HepG2 (cell line): ENCODE measurements around the gene SRXN1. TPM values are rescaled to one million over a fixed set of nuclear protein-coding genes. Genes with fewer than 3 reads are reported as not detected.

Experiments used
- ARHGAP35 ChIP-seq: sonication (generic); formaldehyde crosslinking; IDR thresholded peaks from 2 replicates; pipeline ENCODE4 v1.9.0; 2022; ENCODE audit warnings: mild to moderate bottlenecking, inconsistent platforms, moderate library complexity, missing genetic modification reagents, borderline replicate concordance
- FOXA1 ChIP-seq, 2 experiments: fragments of 450-650 bp in 1 of 2; sonication (generic) in 1 of 2; formaldehyde crosslinking in 1 of 2; IDR thresholded peaks; 2 replicates each; pipeline versions ENCODE4 v1.4.0 to v1.6.1; 2016 to 2020; ENCODE audit warnings: missing genetic modification reagents in 1 of 2
- HIC2 ChIP-seq: sonication (generic); formaldehyde crosslinking; IDR thresholded peaks from 2 replicates; pipeline ENCODE4 v1.9.0; 2022; ENCODE audit warnings: low read depth, missing genetic modification reagents
- HMG20B ChIP-seq: conservative IDR thresholded peaks from 2 replicates; pipeline ENCODE4 v1.6.1; 2016; ENCODE audit warnings: missing genetic modification reagents, missing compliant biosample characterization
- MTERF4 ChIP-seq: sonication (generic); formaldehyde crosslinking; IDR thresholded peaks from 2 replicates; pipeline ENCODE4 v1.8.0; 2023; ENCODE audit warnings: mild to moderate bottlenecking, missing genetic modification reagents
- NR2F2 ChIP-seq: IDR thresholded peaks from 2 replicates; pipeline ENCODE4 v1.6.1; 2012; ENCODE audit warnings: low read depth, inconsistent platforms, borderline replicate concordance
- RFX1 ChIP-seq: fragments of 450-650 bp; IDR thresholded peaks from 2 replicates; pipeline ENCODE4 v1.6.1; 2017
- STAT6 ChIP-seq: sonication (generic); formaldehyde crosslinking; IDR thresholded peaks from 2 replicates; pipeline ENCODE4 v1.4.0; 2020; ENCODE audit warnings: missing genetic modification reagents, mild to moderate bottlenecking, borderline replicate concordance
- ZBTB42 ChIP-seq: sonication (generic); formaldehyde crosslinking; IDR thresholded peaks from 2 replicates; pipeline ENCODE4 v1.5.0; 2020; ENCODE audit warnings: mild to moderate bottlenecking, missing genetic modification reagents
- ZNF292 ChIP-seq: sonication (generic); formaldehyde crosslinking; IDR thresholded peaks from 2 replicates; pipeline ENCODE4 v1.8.1; 2022; ENCODE audit warnings: mild to moderate bottlenecking, low read depth, missing genetic modification reagents, borderline replicate concordance
- ZNF615 ChIP-seq: sonication (generic); formaldehyde crosslinking; IDR thresholded peaks from 2 replicates; pipeline ENCODE4 v1.5.0; 2020; ENCODE audit warnings: mild to moderate bottlenecking, missing genetic modification reagents, borderline replicate concordance
- ZNF660 ChIP-seq: sonication (generic); formaldehyde crosslinking; IDR thresholded peaks from 2 replicates; pipeline ENCODE4 v1.5.1; 2020; ENCODE audit warnings: mild to moderate bottlenecking, low read depth, missing genetic modification reagents, borderline replicate concordance
- ZNF670 ChIP-seq: sonication (generic); formaldehyde crosslinking; IDR thresholded peaks from 2 replicates; pipeline ENCODE4 v1.8.0; 2022; ENCODE audit warnings: mild to moderate bottlenecking, missing genetic modification reagents, borderline replicate concordance
- polyA plus RNA-seq, 8 experiments: library from polyadenylated mRNA; depleted of rRNA in 3 of 8; stranded (reverse) in 7 of 8; unstranded in 1 of 8; fragments of >200 nt; fragmentation: Illumina TruSeq in 4 of 8; extraction: Trizol in 4 of 8; gene quantifications; 2 replicates each; pipeline versions ENCODE4 v1.2.1 to v1.2.3, GENCODE V29; 2011 to 2016; ENCODE audit warnings: low read depth in 4 of 8, missing spikeins in 1 of 8, mixed read lengths in 1 of 8; ENCODE audit not compliant: insufficient read depth in 1 of 8
- total RNA-seq, 5 experiments: library from RNA; depleted of rRNA; stranded (reverse); fragments of >200 nt; fragmentation: Illumina TruSeq; extraction: Trizol; gene quantifications; 2 replicates each; pipeline ENCODE4 v1.2.3, GENCODE V29; 2016; ENCODE audit warnings: low read depth in 1 of 5
- TF ChIP-seq, protein P1 (sequence below): IDR thresholded peaks from 2 replicates; pipeline ENCODE4 v1.6.1; 2016; ENCODE audit warnings: low read depth, missing genetic modification reagents, missing compliant biosample characterization
- TF ChIP-seq, protein P2 (sequence below): sonication (generic); formaldehyde crosslinking; conservative IDR thresholded peaks from 2 replicates; pipeline ENCODE4 v1.8.0; 2022; ENCODE audit warnings: mild to moderate bottlenecking, moderate library complexity, missing genetic modification reagents

The SRXN1 gene
- total and polyA plus RNA-seq, 2 of the 13 experiments (the other 11 are each of a cell fraction or from before 2014, with no cell fraction given): 29.9 to 87.7 TPM

- TF ChIP-seq ZNF615 (CRISPR knock-in tag) (no peak), ZNF292 (CRISPR knock-in tag) (no peak), RFX1 (no peak), HIC2 (CRISPR knock-in tag) (no peak), MTERF4 (CRISPR knock-in tag) (no peak), ZNF670 (CRISPR knock-in tag) (no peak), ARHGAP35 (CRISPR knock-in tag) (no peak), ZNF660 (CRISPR knock-in tag) (no peak), FOXA1 (IDR thresholded peaks at IDR 0.05) (no peak), FOXA1 (CRISPR knock-in tag; IDR thresholded peaks at IDR 0.05) (peak; percentile 57), HMG20B (no peak), NR2F2 (no peak), STAT6 (CRISPR knock-in tag) (no peak), ZBTB42 (no peak)
- TF ChIP-seq, protein P1, sequence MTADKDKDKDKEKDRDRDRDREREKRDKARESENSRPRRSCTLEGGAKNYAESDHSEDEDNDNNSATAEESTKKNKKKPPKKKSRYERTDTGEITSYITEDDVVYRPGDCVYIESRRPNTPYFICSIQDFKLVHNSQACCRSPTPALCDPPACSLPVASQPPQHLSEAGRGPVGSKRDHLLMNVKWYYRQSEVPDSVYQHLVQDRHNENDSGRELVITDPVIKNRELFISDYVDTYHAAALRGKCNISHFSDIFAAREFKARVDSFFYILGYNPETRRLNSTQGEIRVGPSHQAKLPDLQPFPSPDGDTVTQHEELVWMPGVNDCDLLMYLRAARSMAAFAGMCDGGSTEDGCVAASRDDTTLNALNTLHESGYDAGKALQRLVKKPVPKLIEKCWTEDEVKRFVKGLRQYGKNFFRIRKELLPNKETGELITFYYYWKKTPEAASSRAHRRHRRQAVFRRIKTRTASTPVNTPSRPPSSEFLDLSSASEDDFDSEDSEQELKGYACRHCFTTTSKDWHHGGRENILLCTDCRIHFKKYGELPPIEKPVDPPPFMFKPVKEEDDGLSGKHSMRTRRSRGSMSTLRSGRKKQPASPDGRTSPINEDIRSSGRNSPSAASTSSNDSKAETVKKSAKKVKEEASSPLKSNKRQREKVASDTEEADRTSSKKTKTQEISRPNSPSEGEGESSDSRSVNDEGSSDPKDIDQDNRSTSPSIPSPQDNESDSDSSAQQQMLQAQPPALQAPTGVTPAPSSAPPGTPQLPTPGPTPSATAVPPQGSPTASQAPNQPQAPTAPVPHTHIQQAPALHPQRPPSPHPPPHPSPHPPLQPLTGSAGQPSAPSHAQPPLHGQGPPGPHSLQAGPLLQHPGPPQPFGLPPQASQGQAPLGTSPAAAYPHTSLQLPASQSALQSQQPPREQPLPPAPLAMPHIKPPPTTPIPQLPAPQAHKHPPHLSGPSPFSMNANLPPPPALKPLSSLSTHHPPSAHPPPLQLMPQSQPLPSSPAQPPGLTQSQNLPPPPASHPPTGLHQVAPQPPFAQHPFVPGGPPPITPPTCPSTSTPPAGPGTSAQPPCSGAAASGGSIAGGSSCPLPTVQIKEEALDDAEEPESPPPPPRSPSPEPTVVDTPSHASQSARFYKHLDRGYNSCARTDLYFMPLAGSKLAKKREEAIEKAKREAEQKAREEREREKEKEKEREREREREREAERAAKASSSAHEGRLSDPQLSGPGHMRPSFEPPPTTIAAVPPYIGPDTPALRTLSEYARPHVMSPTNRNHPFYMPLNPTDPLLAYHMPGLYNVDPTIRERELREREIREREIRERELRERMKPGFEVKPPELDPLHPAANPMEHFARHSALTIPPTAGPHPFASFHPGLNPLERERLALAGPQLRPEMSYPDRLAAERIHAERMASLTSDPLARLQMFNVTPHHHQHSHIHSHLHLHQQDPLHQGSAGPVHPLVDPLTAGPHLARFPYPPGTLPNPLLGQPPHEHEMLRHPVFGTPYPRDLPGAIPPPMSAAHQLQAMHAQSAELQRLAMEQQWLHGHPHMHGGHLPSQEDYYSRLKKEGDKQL (CRISPR knock-in tag): no peak
- TF ChIP-seq, protein P2, sequence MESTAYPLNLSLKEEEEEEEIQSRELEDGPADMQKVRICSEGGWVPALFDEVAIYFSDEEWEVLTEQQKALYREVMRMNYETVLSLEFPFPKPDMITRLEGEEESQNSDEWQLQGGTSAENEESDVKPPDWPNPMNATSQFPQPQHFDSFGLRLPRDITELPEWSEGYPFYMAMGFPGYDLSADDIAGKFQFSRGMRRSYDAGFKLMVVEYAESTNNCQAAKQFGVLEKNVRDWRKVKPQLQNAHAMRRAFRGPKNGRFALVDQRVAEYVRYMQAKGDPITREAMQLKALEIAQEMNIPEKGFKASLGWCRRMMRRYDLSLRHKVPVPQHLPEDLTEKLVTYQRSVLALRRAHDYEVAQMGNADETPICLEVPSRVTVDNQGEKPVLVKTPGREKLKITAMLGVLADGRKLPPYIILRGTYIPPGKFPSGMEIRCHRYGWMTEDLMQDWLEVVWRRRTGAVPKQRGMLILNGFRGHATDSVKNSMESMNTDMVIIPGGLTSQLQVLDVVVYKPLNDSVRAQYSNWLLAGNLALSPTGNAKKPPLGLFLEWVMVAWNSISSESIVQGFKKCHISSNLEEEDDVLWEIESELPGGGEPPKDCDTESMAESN (CRISPR knock-in tag): no peak
Measured at GRCh38 chr20:618980-619379, 34.0 kb downstream of the SRXN1 start (continued).
